Tibial artery (tissue), 4 donors: ENCODE results near the gene SMPD2.
A peak's percentile ranks its signal among the peaks of the same experiment; 100 is the strongest.

Source experiments
- DNase-seq, 2 donors: peaks; one replicate each; pipeline ENCODE4 v3.0.0-alpha.2; 2019
- H3K27ac ChIP-seq, 2 donors: fragments of 200-600 bp; sonication (generic) in 1 of 2; 1 replicate in 1 of 2; 2 replicates in 1 of 2; pipeline ENCODE4 v1.5.1; 2018 to 2019; ENCODE audit warnings: mild to moderate bottlenecking in 1 of 2
- H3K27me3 ChIP-seq, 2 donors: fragments of 200-600 bp; sonication (generic) in 1 of 2; one replicate each; pipeline versions ENCODE4 v1.5.1 to v1.6.0; 2016 to 2019
- H3K36me3 ChIP-seq, 3 donors: fragments of 200-600 bp; sonication (generic) in 2 of 3; one replicate each; pipeline ENCODE4 v1.5.1; 2016 to 2019; ENCODE audit warnings: mild to moderate bottlenecking in 2 of 3
- H3K4me1 ChIP-seq, 4 donors: fragments of 200-600 bp; sonication (generic) in 2 of 4; 1 replicate in 3 of 4; 2 replicates in 1 of 4; pipeline ENCODE4 v1.5.1; 2016 to 2019
- H3K4me3 ChIP-seq, 2 donors: fragments of 200-600 bp; sonication (generic) in 1 of 2; 1 replicate in 1 of 2; 2 replicates in 1 of 2; pipeline ENCODE4 v1.5.1; 2018 to 2019; ENCODE audit warnings: mild to moderate bottlenecking in 2 of 2
- H3K9me3 ChIP-seq, 3 donors: fragments of 200-600 bp; sonication (generic) in 1 of 3; one replicate each; pipeline ENCODE4 v1.5.1; 2016 to 2019
- intact Hi-C: fragments of 100-400 bp; cut with DNase I; formaldehyde crosslinking; loops from one replicate; pipeline ENCODE4 v1.15.0; 2023; ENCODE audit warnings: low total_unique reads
- TF ChIP-seq, protein P1 (sequence below), 2 experiments: fragments of 200-600 bp in 1 of 2; fragments of 450-650 bp in 1 of 2; IDR thresholded peaks; one replicate each; pipeline ENCODE4 v1.5.1; 2017 to 2019; ENCODE audit warnings: antibody characterized with exemption in 2 of 2, mild to moderate bottlenecking in 1 of 2, moderate library complexity in 1 of 2

SMPD2 gene, protein sequence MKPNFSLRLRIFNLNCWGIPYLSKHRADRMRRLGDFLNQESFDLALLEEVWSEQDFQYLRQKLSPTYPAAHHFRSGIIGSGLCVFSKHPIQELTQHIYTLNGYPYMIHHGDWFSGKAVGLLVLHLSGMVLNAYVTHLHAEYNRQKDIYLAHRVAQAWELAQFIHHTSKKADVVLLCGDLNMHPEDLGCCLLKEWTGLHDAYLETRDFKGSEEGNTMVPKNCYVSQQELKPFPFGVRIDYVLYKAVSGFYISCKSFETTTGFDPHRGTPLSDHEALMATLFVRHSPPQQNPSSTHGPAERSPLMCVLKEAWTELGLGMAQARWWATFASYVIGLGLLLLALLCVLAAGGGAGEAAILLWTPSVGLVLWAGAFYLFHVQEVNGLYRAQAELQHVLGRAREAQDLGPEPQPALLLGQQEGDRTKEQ

DNA sequence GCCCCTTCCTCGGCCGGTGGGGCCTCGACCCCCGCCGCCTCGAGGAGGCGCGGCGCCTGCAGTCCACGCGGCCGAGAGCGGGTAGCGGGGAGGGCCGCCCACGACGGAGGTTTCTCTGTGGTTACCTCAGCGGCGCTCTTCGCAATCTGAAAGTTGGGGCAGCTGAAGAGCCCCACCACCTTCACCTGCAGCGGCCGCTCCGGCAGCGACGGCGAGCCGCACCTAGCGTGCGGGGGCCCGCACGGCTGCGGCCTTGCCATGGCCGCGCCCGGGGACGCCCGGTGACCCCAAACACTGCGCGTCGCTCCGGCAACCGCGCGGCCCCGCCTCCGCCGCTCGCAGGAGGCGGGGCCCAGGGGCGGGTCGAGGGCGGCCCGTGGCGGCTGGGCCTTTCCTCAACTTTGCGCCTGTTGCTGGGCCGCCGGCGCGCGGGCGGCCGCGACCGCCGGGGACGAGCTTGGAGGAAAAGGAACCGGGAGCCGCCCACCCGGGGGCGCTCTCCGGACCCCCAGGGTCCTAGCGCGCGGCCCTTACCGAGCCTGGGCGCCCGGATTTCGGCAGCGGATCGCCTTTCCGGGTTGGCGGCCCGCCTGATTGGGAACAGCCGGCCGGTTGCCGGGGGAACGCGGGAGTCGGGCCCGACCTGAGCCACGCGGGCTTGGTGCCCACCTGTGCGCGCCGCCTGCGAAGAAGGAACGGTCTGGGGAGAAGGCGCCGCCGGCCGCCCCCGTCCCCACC, at the start of gene SMPD2, which contains the start of gene PPIL6:
TSS of gene SMPD2 (plus strand) at position 394 of the 738 bp plus-strand sequence. CDS start 398 bp downstream, outside the sequence.
TSS of gene PPIL6 (minus strand) at position 298 of the 738 bp plus-strand sequence. CDS start at position 260, 38 bp downstream.
- Histone ChIP-seq H3K36me3 (peaks cover 9 to 32% (median 23%) of the 10 kb centered on the region in 3 donors), H3K4me3 (peak within 1 kb of the TSS; percentile 85 to 86), H3K27ac (peak within 1 kb of the TSS; percentile 81 to 89), H3K4me1 (peaks cover 0 to 22% (median 13%) of the 10 kb centered on the region in 4 donors), H3K9me3 (no peaks in the 10 kb centered on the region), H3K27me3 (no peaks in the 10 kb centered on the region)
- DNase-seq = peak; percentile 88 to 94
- intact Hi-C loops = loop anchor here (2.0 to 5.0 kb wide), 2 partner anchors 58 to 253 kb away; partner anchors contain the start of gene CD164
- TF ChIP-seq, protein P1, sequence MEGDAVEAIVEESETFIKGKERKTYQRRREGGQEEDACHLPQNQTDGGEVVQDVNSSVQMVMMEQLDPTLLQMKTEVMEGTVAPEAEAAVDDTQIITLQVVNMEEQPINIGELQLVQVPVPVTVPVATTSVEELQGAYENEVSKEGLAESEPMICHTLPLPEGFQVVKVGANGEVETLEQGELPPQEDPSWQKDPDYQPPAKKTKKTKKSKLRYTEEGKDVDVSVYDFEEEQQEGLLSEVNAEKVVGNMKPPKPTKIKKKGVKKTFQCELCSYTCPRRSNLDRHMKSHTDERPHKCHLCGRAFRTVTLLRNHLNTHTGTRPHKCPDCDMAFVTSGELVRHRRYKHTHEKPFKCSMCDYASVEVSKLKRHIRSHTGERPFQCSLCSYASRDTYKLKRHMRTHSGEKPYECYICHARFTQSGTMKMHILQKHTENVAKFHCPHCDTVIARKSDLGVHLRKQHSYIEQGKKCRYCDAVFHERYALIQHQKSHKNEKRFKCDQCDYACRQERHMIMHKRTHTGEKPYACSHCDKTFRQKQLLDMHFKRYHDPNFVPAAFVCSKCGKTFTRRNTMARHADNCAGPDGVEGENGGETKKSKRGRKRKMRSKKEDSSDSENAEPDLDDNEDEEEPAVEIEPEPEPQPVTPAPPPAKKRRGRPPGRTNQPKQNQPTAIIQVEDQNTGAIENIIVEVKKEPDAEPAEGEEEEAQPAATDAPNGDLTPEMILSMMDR (IDR thresholded peaks at IDR 0.05) = peak in 1 of 2 experiments; percentile 23

GRCh38 chr6:109393157-109393885, 47.2 kb upstream of the SMPD2 start:
- intact Hi-C loops = no loop called here
- Histone ChIP-seq H3K36me3 (no peaks in the 10 kb centered on the region), H3K9me3 (no peaks in the 10 kb centered on the region), H3K27me3 (no peaks in the 10 kb centered on the region), H3K4me3 (no peak overlapping the region), H3K4me1 (peaks cover 0 to 11% (median 5%) of the 10 kb centered on the region in 4 donors), H3K27ac (no peak overlapping the region)
- no peak for DNase-seq
- TF ChIP-seq, protein P1 (IDR thresholded peaks at IDR 0.05) = no peak

DNA sequence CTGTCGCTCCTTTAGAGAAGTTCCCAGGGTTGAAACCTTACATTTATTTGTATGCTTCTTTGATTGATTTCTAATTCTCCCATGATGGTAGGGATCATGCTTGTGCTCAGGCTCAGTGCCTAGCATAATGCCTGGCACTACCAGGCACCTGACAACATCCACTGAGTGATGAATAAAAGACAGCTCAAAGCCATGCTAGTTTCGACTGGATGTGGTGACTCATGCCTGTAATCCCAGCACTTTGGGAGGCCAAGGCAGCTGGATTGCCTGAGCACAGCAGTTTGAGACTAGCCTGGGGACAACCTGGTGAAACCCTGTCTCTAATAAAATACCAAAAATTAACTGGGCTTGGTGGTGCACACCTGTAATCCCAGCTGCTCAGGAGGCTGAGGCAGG, 46.6 kb upstream of the SMPD2 start:
- Histone ChIP-seq H3K27ac (no peak overlapping the region), H3K9me3 (no peaks in the 10 kb centered on the region), H3K4me3 (no peak overlapping the region), H3K36me3 (no peaks in the 10 kb centered on the region), H3K27me3 (no peaks in the 10 kb centered on the region), H3K4me1 (peaks cover 0 to 11% (median 5%) of the 10 kb centered on the region in 4 donors)
- no peak for DNase-seq
- TF ChIP-seq, protein P1 (IDR thresholded peaks at IDR 0.05) = no peak
- intact Hi-C loops = no loop called here

- Histone ChIP-seq H3K4me1 (no peaks in the 10 kb centered on the region), H3K27me3 (no peaks in the 10 kb centered on the region), H3K36me3 (no peaks in the 10 kb centered on the region), H3K27ac (no peak overlapping the region), H3K9me3 (no peaks in the 10 kb centered on the region), H3K4me3 (no peak overlapping the region)
- intact Hi-C loops = no loop called here
- no peak for DNase-seq
- TF ChIP-seq, protein P1 (IDR thresholded peaks at IDR 0.05) = no peak
Measured at GRCh38 chr6:109396046-109396718, 44.3 kb upstream of the SMPD2 start.

DNA sequence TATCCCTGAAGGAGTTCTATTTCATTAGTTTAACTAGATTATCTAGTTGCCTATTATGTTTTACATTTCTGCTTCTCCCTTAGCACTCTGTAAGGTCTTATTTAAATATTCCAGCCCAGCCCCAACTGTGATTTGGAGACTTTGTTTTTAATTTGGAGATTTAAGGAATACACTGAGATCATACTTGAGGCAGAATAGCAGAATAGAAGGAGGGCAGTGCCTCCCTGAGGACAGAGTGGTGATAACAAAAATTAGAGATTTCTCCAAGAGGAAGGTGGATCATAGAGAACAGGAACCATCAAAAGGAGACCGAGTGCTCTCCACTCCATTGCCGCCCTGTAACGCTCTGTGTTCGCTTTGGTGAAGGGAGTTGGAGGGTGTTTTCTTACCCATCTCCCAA, 43.5 kb upstream of the SMPD2 start:
- intact Hi-C loops = no loop called here
- TF ChIP-seq, protein P1 (IDR thresholded peaks at IDR 0.05) = no peak
- no peak for DNase-seq
- Histone ChIP-seq H3K27ac (no peak overlapping the region), H3K9me3 (no peaks in the 10 kb centered on the region), H3K4me1 (no peaks in the 10 kb centered on the region), H3K36me3 (no peaks in the 10 kb centered on the region), H3K27me3 (no peaks in the 10 kb centered on the region), H3K4me3 (no peak overlapping the region)
